HG02973 (cell line): ENCODE results near the gene RGPD3.

Source experiments
- ATAC-seq: cut with Tn5 transposase; IDR thresholded peaks from one replicate; pipeline ENCODE4 v1.9.1; 2021; ENCODE audit warnings: moderate library complexity; ENCODE audit not compliant: unreplicated experiment

The RGPD3 gene

DNA sequence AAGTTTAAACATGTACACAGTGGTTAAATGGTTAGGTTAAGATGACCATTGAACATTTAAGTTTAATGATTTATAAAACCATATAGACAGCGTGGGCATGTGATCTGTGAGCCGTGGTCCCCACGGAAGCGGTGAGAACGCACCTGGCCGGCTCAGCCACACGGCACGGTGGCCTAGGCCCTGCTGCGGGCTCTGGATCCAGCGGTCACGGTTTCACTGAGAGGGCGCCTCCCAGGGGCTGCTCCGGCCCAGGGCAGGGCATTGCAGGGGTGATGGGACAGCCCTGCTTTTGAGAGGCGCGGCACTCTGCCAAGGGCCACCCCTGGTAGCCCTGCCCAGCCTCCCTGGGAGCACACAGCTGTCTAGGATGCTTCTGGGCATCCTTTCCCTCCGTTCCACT, 124.9 kb downstream of the RGPD3 start:
- no peak for ATAC-seq

GRCh38 chr2:106342831-106343251, 125.4 kb downstream of the RGPD3 start:
- no peak for ATAC-seq

DNA sequence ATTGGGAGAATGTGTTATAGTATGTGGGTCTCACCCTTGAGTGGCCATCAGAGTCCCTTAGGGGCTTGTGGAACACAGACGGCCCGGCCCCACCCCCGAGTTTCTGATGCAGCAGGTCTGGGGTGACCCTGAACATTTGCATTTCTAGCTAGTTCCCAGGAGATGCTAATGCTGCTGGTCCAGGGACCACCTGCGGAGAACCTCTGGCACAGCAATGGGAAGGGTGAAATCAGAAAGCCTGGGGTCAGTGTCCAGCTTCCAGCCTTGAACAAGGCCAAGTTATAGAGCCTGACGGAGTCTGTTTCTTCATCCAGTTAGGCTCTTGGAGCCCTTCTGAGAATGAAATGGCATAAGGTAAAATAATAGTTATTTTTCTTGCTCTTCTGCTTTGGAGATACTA, 126.5 kb downstream of the RGPD3 start:
- ATAC-seq = no peak
